ENCODE results near the gene DBR1. TPM values are rescaled to one million over a fixed set of nuclear protein-coding genes. Genes with fewer than 3 reads are reported as not detected.

DBR1 gene, protein sequence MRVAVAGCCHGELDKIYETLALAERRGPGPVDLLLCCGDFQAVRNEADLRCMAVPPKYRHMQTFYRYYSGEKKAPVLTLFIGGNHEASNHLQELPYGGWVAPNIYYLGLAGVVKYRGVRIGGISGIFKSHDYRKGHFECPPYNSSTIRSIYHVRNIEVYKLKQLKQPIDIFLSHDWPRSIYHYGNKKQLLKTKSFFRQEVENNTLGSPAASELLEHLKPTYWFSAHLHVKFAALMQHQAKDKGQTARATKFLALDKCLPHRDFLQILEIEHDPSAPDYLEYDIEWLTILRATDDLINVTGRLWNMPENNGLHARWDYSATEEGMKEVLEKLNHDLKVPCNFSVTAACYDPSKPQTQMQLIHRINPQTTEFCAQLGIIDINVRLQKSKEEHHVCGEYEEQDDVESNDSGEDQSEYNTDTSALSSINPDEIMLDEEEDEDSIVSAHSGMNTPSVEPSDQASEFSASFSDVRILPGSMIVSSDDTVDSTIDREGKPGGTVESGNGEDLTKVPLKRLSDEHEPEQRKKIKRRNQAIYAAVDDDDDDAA
- total RNA-seq = 7.3 TPM
- long read RNA-seq, transcript DBR1-201 (8 exons, 2,666 nt) = major isoform, 12 of 12 reads
- long read RNA-seq, partial matches to known transcripts = 0 of 12 reads
- long read RNA-seq, other reads (novel, unspliced or antisense) = 0 of 12 reads

DNA sequence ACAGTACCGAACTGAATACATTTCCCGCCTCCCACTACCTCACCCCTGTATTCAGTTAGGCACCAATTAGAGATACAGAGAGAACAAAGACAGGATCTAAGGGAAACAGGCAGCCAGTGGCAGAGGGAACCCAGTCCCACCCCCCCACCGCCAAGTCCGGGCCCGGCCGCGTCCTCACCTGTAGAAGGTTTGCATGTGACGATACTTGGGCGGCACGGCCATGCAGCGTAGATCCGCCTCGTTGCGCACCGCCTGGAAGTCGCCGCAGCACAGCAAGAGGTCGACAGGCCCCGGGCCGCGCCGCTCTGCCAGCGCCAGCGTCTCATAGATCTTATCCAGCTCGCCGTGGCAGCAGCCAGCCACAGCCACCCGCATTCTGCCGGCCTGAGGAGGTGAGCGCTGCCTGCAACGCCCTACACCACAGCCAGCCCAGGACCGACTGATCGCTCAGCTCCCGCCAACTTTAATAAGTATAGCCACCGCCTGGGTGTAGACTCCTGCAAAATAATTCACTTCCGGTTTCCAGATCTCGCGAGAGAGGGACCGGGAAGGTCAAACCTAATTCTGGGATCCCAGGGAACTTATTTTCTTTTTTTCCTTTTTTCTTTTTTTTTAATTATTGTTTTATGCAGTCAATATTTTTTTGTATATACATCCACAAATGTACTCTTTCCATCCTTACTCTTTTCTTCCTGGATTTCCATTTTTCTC is at the start of gene DBR1:
Gene DBR1, minus strand, starts transcription at position 501 of the 711 bp plus-strand sequence. Its CDS starts 126 bp downstream, at position 375.
- intact Hi-C loops (cut with micrococcal nuclease) = no loop called here
- DNase-seq (peak; percentile 79), ATAC-seq (peak; percentile 95)

GRCh38 chr3:138222942-138223287 is 48.2 kb upstream of the DBR1 start:
- intact Hi-C loops (cut with micrococcal nuclease) = no loop called here
- ATAC-seq (no peak), DNase-seq (no peak)

GRCh38 chr3:138222131-138222941 is 47.6 kb upstream of the DBR1 start:
- no peak for DNase-seq
- no peak for ATAC-seq
- intact Hi-C loops (cut with micrococcal nuclease) = no loop called here

- intact Hi-C loops (cut with micrococcal nuclease) = no loop called here
- ATAC-seq (no peak), DNase-seq (no peak)
These were observed 46.1 kb upstream of the DBR1 start for GRCh38 chr3:138220788-138221187.

- ATAC-seq = no peak
- intact Hi-C loops (cut with micrococcal nuclease) = no loop called here
- no peak for DNase-seq
These were observed 45.5 kb upstream of the DBR1 start for GRCh38 chr3:138220242-138220641.

DNA sequence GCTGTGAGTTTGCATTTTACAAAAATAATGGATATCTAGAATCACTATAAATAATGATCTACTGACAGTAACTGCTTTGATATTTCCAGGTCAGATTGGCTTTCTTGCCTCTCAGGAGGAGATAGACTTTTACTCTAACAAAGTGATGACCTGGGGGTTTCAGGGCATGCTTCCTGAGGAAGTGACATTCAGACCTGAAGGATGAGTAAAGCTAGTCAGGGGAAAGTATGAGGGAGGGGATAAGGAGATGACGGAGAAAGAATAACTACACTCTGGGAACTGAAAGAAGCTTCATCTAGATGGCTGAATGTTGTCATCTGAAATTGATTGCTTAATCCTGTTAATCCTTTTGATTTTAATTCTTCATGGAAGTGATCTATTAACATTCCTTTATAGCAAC is 44.5 kb upstream of the DBR1 start:
- DNase-seq (no peak), ATAC-seq (no peak)
- intact Hi-C loops (cut with micrococcal nuclease) = no loop called here

GRCh38 chr3:138213398-138214085 is 38.8 kb upstream of the DBR1 start:
- ATAC-seq = no peak
- no peak for DNase-seq
- intact Hi-C loops (cut with micrococcal nuclease) = no loop called here

DNA sequence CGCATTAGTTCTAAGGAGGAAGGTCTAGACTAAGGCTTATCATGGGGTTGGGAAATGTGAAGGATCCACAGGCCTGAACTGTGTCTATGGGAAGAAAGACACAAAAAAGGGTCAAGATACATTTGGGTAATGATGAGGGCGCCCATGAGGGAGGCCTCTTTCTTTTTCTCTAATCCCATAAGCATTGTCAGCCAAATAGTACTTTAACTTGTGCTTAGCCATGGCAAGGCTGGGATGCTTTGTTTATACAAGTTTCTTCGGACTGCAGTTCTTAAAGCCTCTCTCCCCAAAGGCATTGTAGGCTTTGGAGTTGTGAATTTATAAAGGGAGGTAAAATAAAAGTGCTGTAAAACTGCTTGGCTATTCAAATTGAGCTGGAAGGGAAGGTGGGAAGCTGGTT is 35.8 kb upstream of the DBR1 start:
- ATAC-seq (no peak), DNase-seq (no peak)
- intact Hi-C loops (cut with micrococcal nuclease) = no loop called here

DNA sequence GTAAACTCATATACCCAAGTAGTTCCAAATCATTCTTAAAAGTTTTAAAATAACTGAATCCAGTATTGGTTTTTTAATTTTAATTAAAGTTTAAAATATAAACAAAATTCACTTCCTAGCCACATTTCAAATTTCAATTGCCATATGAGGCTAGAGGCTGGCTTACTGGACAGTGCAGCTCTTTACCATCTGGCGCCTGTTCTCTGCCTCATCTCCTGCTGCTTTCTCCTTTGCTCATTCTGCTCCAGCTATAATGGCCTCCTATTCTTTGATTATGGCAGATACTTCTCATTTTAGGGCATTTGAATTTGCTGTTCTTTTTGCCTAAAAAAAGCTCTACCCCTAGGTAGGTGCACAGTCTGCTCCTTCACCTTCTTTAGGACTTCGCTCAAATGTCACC is 31.5 kb upstream of the DBR1 start:
- ATAC-seq (no peak), DNase-seq (no peak)
- intact Hi-C loops (cut with micrococcal nuclease) = no loop called here

- ATAC-seq (no peak), DNase-seq (no peak)
- intact Hi-C loops (cut with micrococcal nuclease) = no loop called here
These were observed 30.8 kb upstream of the DBR1 start for GRCh38 chr3:138205527-138205926.

DNA sequence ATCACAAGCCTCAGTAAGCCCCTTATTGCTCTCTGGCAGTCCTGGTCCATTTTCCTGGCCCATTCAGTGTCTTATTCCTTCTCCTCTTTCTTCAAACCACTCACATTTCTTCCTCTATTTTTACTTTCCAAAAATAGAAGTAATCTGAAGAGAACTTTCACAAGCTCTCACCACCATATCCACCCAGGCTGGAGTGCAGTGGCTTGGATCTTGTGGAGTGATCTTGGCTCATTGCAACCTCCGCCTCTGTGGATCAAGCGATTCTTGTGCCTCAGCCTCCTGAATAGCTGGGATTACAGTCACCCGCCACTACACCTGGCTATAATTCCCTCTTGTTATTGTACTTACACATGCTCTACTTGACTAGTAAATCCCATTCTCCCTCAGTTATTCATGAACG is 29.2 kb upstream of the DBR1 start:
- ATAC-seq (peak; percentile 37), DNase-seq (no peak)
- intact Hi-C loops (cut with micrococcal nuclease) = no loop called here

GRCh38 chr3:138202945-138203701 is 28.4 kb upstream of the DBR1 start:
- ATAC-seq (no peak), DNase-seq (no peak)
- intact Hi-C loops (cut with micrococcal nuclease) = no loop called here

DNA sequence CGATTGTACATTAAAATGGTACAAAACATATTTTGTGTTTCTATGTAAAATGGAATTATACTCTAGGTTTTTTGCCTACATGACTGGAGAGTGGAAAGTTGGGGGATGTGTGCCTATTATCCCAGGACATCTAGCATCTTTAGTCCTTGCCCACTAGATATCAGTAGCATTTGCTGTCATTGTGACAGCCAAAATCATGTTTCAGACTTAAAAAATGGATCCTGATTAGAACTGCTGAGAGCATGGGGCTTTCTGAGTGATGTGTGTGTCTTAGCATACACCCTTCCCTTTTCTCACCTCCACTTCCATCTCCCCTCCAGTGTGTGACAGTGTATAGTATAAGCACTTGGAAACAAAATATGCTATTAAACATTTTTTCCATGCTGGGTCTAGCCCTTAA is 25.7 kb upstream of the DBR1 start:
- intact Hi-C loops (cut with micrococcal nuclease) = no loop called here
- DNase-seq = no peak
- ATAC-seq = peak; percentile 20

- intact Hi-C loops (cut with micrococcal nuclease) = no loop called here
- no peak for DNase-seq
- no peak for ATAC-seq
These were observed 25.1 kb upstream of the DBR1 start for GRCh38 chr3:138199851-138200250.

- intact Hi-C loops (cut with micrococcal nuclease) = no loop called here
- ATAC-seq = no peak
- DNase-seq = no peak
These were observed 22.8 kb upstream of the DBR1 start for GRCh38 chr3:138197524-138197923.

- intact Hi-C loops (cut with micrococcal nuclease) = no loop called here
- ATAC-seq (peak; percentile 88), DNase-seq (no peak)
These were observed 22.3 kb upstream of the DBR1 start for GRCh38 chr3:138197058-138197457.

DNA sequence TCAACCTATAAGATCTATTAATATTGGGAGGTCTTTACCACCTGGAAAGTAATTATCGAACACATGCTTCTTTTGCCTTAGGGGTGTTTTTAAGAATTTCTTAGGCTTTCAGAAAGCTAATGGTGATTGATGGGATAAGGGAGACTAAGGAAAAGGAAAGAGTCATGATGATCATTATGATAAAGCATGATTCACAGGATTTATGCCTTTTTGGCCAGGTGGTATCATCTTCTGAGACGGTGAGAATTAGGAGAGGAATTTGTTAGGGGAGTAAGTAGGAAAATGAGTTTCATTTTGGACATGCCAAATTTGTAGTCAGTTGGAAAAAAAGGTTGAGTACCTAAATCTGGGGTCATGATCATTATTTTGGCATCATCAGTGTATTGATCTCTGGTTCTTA is 21.3 kb upstream of the DBR1 start:
- intact Hi-C loops (cut with micrococcal nuclease) = no loop called here
- ATAC-seq = no peak
- DNase-seq = no peak

GRCh38 chr3:138195481-138195880 is 20.8 kb upstream of the DBR1 start:
- ATAC-seq = no peak
- intact Hi-C loops (cut with micrococcal nuclease) = no loop called here
- DNase-seq = no peak

Measured in left ventricle myocardium superior (tissue), 1 donor.